ENCODE measurements around the gene RPS6KA5. TPM values are rescaled to one million over a fixed set of nuclear protein-coding genes. Genes with fewer than 3 reads are reported as not detected.
"Not testable (repeated sequence)": the region's sequence is repeated elsewhere in the genome, so short reads cannot be mapped to it uniquely, and the experiment has no call there.

The RPS6KA5 gene
- total RNA-seq, 2 donors from 2014 or later: 30.0 to 46.2 TPM

GRCh38 chr14:90856115-90856514, 204.3 kb downstream of the RPS6KA5 start:
- H3K27me3 Mint-ChIP-seq; H3K4me1 Mint-ChIP-seq; H3K4me3 Mint-ChIP-seq; H3K27ac Mint-ChIP-seq; H3K9me3 Mint-ChIP-seq; ATAC-seq (replicated peaks); H3K36me3 Mint-ChIP-seq (ENCODE audit: low read depth): not testable (repeated sequence)

- Mint-ChIP-seq H3K27me3 (no peaks in the 10 kb centered on the region), H3K4me3 (no peak overlapping the region), H3K4me1 (no peaks in the 10 kb centered on the region), H3K36me3 (ENCODE audit: low read depth) (peaks cover 8% of the 10 kb centered on the region), H3K9me3 (no peaks in the 10 kb centered on the region), H3K27ac (no peak overlapping the region)
- no peak for ATAC-seq (replicated peaks)
Observed at GRCh38 chr14:90853116-90853515, 207.3 kb downstream of the RPS6KA5 start.

- H3K27me3 Mint-ChIP-seq: no peaks in the 10 kb centered on the region
- H3K27ac Mint-ChIP-seq: no peak overlapping the region
- no peak for ATAC-seq (replicated peaks)
- H3K4me3 Mint-ChIP-seq: no peak overlapping the region
- H3K4me1 Mint-ChIP-seq: no peaks in the 10 kb centered on the region
- peaks cover 7% of the 10 kb centered on the region for H3K36me3 Mint-ChIP-seq (ENCODE audit: low read depth)
- H3K9me3 Mint-ChIP-seq: no peaks in the 10 kb centered on the region
Observed at GRCh38 chr14:90851327-90852036, 209.0 kb downstream of the RPS6KA5 start.

- no peaks in the 10 kb centered on the region for H3K9me3 Mint-ChIP-seq
- no peak overlapping the region for H3K4me3 Mint-ChIP-seq
- no peaks in the 10 kb centered on the region for H3K4me1 Mint-ChIP-seq
- no peaks in the 10 kb centered on the region for H3K27me3 Mint-ChIP-seq
- no peak overlapping the region for H3K27ac Mint-ChIP-seq
- no peak for ATAC-seq (replicated peaks)
- H3K36me3 Mint-ChIP-seq (ENCODE audit: low read depth): peaks cover 7% of the 10 kb centered on the region
Observed at GRCh38 chr14:90850487-90850886, 210.0 kb downstream of the RPS6KA5 start.

GRCh38 chr14:90849787-90850444, 210.5 kb downstream of the RPS6KA5 start:
- Mint-ChIP-seq H3K27ac (no peak overlapping the region), H3K27me3 (no peaks in the 10 kb centered on the region), H3K36me3 (ENCODE audit: low read depth) (peaks cover 7% of the 10 kb centered on the region), H3K4me1 (no peaks in the 10 kb centered on the region), H3K4me3 (no peak overlapping the region), H3K9me3 (no peaks in the 10 kb centered on the region)
- ATAC-seq (replicated peaks): no peak

GRCh38 chr14:90848944-90849731, 211.3 kb downstream of the RPS6KA5 start:
- Mint-ChIP-seq H3K27me3 (no peaks in the 10 kb centered on the region), H3K9me3 (no peaks in the 10 kb centered on the region), H3K4me3 (no peak overlapping the region), H3K4me1 (no peaks in the 10 kb centered on the region), H3K27ac (no peak overlapping the region), H3K36me3 (ENCODE audit: low read depth) (peaks cover 7% of the 10 kb centered on the region)
- ATAC-seq (replicated peaks): no peak

- no peak overlapping the region for H3K4me3 Mint-ChIP-seq
- ATAC-seq (replicated peaks): peak; percentile 50
- no peaks in the 10 kb centered on the region for H3K9me3 Mint-ChIP-seq
- no peak overlapping the region for H3K27ac Mint-ChIP-seq
- H3K36me3 Mint-ChIP-seq (ENCODE audit: low read depth): peaks cover 7% of the 10 kb centered on the region
- no peaks in the 10 kb centered on the region for H3K4me1 Mint-ChIP-seq
- no peaks in the 10 kb centered on the region for H3K27me3 Mint-ChIP-seq
Observed at GRCh38 chr14:90846511-90846910, 213.9 kb downstream of the RPS6KA5 start.

GRCh38 chr14:90844321-90844720, 216.1 kb downstream of the RPS6KA5 start:
- Mint-ChIP-seq H3K27me3 (no peaks in the 10 kb centered on the region), H3K36me3 (ENCODE audit: low read depth) (peaks cover 2% of the 10 kb centered on the region), H3K27ac (no peak overlapping the region), H3K4me1 (no peaks in the 10 kb centered on the region), H3K9me3 (no peaks in the 10 kb centered on the region), H3K4me3 (no peak overlapping the region)
- ATAC-seq (replicated peaks): no peak

GRCh38 chr14:90842726-90843125, 217.7 kb downstream of the RPS6KA5 start:
- H3K4me3 Mint-ChIP-seq: no peak overlapping the region
- peak overlapping the region; percentile 20 for H3K27ac Mint-ChIP-seq
- no peaks in the 10 kb centered on the region for H3K4me1 Mint-ChIP-seq
- no peaks in the 10 kb centered on the region for H3K27me3 Mint-ChIP-seq
- no peak for ATAC-seq (replicated peaks)
- no peaks in the 10 kb centered on the region for H3K36me3 Mint-ChIP-seq (ENCODE audit: low read depth)
- H3K9me3 Mint-ChIP-seq: no peaks in the 10 kb centered on the region

- H3K36me3 Mint-ChIP-seq (ENCODE audit: low read depth); H3K9me3 Mint-ChIP-seq; H3K27me3 Mint-ChIP-seq; H3K27ac Mint-ChIP-seq; ATAC-seq (replicated peaks); H3K4me3 Mint-ChIP-seq; H3K4me1 Mint-ChIP-seq: not testable (repeated sequence)
Observed at GRCh38 chr14:90840667-90841066, 219.8 kb downstream of the RPS6KA5 start.

GRCh38 chr14:90839889-90840266, 220.6 kb downstream of the RPS6KA5 start:
- no peak overlapping the region for H3K4me3 Mint-ChIP-seq
- no peak for ATAC-seq (replicated peaks)

GRCh38 chr14:90839024-90839888, 221.2 kb downstream of the RPS6KA5 start:
- Mint-ChIP-seq H3K4me3 (no peak overlapping the region), H3K27me3 (no peaks in the 10 kb centered on the region), H3K36me3 (ENCODE audit: low read depth) (no peaks in the 10 kb centered on the region), H3K27ac (no peak overlapping the region), H3K9me3 (no peaks in the 10 kb centered on the region), H3K4me1 (peaks cover 4% of the 10 kb centered on the region)
- no peak for ATAC-seq (replicated peaks)

More at GRCh38 chr14:90839889-90840266, 220.6 kb downstream of the RPS6KA5 start:
- no peaks in the 10 kb centered on the region for H3K36me3 Mint-ChIP-seq (ENCODE audit: low read depth)
- no peaks in the 10 kb centered on the region for H3K27me3 Mint-ChIP-seq
- H3K9me3 Mint-ChIP-seq: no peaks in the 10 kb centered on the region
- H3K27ac Mint-ChIP-seq: no peak overlapping the region
- H3K4me1 Mint-ChIP-seq: peaks cover 4% of the 10 kb centered on the region

GRCh38 chr14:90838531-90838930, 221.9 kb downstream of the RPS6KA5 start:
- not testable (repeated sequence) for H3K27ac Mint-ChIP-seq; H3K4me1 Mint-ChIP-seq; H3K27me3 Mint-ChIP-seq; H3K4me3 Mint-ChIP-seq; H3K9me3 Mint-ChIP-seq; H3K36me3 Mint-ChIP-seq (ENCODE audit: low read depth); ATAC-seq (replicated peaks)

- Mint-ChIP-seq H3K36me3 (ENCODE audit: low read depth) (no peaks in the 10 kb centered on the region), H3K27me3 (no peaks in the 10 kb centered on the region), H3K4me3 (no peak overlapping the region), H3K9me3 (no peaks in the 10 kb centered on the region), H3K4me1 (peaks cover 4% of the 10 kb centered on the region), H3K27ac (no peak overlapping the region)
- ATAC-seq (replicated peaks): no peak
Observed at GRCh38 chr14:90837355-90837754, 223.1 kb downstream of the RPS6KA5 start.
